T-helper 1 cell (primary cell): Measurements from ENCODE around the gene COX4I2.
"Not testable (repeated sequence)": the region's sequence is repeated elsewhere in the genome, so short reads cannot be mapped to it uniquely, and the experiment has no call there.

Experiments
- DNase-seq, 5 donors: peaks; one replicate each; pipeline ENCODE4 v3.0.0-alpha.2; 2012 to 2020

Gene COX4I2

GRCh38 chr20:31661625-31662371, 24.1 kb downstream of the COX4I2 start:
- peak; percentile 59 to 79 (median 72) for DNase-seq

GRCh38 chr20:31662372-31662854, 24.7 kb downstream of the COX4I2 start:
- DNase-seq = no peak

DNA sequence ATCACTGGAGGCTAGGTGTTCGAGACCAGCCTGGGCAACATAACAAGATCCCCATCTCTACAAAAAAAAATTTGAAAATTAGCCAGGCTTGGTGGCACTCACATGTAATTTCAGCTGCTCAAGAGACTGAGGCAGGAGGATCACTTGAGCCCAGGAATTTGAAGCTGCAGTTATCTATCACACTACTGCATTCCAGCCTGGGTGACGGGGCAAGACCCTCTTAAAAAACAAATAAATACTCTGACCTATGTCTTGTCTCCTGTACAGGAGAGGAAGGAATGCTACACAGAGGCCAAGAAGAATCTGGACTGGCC, 25.8 kb downstream of the COX4I2 start:
- DNase-seq = no peak

DNA sequence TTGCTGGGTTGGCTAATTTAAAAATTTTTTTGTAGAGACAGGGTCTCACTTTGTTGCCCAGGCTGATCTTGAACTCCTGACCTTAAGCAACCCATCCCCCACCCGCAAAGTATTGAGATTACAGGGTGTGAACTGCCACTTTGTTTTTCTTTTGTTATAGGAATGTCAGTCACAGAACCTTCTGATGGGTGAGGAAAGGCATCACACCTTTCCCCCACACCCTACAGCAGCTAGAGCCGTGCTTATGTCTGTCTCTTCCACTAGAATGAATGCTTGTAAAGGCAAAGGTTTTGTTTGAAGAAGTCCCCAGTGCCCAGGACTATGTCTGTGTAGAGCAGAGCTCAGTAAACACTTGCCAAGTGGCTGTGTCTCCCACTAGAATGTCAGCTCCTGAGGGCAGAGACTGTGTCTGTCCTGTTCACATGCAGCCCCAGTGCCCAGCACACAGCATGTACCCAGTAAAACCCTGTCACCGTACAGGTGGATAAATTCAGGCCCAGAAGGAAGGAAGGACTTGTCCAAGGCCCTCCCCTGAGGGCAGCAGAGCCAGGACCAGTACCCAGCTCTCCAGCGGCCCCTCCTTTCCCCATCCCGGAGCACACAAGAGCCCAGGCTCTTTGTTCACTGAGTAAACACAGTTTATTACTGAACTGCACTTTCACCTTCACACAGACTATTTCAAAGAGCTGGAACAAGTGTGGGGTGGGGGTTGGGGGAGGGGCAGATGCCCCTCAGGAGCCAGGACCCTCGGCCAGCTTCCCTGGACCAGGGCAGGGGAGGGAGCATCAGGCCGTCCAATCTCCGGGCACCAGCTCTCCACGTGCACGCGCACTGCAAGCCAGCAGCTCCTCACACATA, 26.4 kb downstream of the COX4I2 start:
- DNase-seq = no peak

DNA sequence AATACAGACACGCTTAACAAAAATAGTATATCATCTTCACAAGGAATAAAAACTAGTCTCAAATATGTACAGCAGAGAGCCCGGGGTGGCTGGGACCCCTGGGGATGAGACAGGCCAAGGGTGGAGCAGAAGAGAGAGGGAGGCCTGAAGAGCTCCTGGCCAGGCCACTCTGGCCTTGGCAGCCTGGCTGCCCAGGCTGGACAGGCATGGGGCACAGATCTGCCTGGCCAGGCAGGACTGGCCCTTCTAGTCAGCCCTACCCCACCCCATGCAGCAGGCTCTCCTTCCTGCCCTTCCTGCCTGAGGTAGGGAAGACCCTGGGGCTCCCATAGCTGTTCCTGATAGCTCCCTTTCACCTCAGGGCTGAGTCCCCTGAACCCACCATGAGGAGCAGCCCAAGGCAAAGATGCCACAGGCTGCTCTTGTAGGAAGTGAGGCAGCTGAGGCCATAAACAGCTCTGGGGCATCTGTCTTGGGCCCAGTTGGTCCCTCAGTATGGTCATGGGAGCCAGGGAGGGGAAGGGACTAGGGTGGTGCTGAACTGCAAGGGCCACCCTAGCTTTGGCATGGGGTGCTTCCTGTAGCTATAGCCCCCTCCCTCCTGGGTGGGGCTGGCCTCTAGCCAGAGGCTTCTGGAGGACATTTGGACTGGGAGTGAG, 27.1 kb downstream of the COX4I2 start:
- no peak for DNase-seq

GRCh38 chr20:31665753-31666152, 28.0 kb downstream of the COX4I2 start:
- DNase-seq = no peak

- DNase-seq = peak in 1 of 5 donors; percentile 57
These were observed 28.7 kb downstream of the COX4I2 start for GRCh38 chr20:31666258-31667042.

- no peak for DNase-seq
These were observed 29.9 kb downstream of the COX4I2 start for GRCh38 chr20:31667315-31668285.

- not testable (repeated sequence) for DNase-seq
These were observed 31.2 kb downstream of the COX4I2 start for GRCh38 chr20:31668944-31669343.

GRCh38 chr20:31669876-31670275, 32.2 kb downstream of the COX4I2 start:
- DNase-seq = no peak

GRCh38 chr20:31670371-31671228, 32.9 kb downstream of the COX4I2 start:
- no peak for DNase-seq

DNA sequence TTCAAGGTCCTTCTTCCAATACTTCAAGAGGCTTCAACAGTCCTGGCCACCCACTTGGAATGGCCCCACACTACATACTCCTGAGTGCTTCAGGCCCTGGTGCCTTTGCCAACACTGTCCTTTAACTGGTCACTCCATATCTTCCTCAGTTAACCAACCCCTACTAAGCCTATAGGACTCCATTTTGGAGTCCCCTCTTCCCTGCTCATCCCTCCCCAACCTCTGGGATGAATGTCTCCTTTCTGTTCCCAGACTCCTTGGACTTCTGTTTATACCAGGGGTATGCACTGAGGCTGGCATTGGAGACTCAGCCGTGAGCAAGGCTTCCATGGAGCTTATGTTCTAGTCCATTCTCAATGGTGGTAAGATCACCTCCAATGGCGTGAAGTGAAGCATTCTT, 33.6 kb downstream of the COX4I2 start:
- DNase-seq = no peak

GRCh38 chr20:31673435-31673834, 35.7 kb downstream of the COX4I2 start:
- no peak for DNase-seq

GRCh38 chr20:31673943-31674463, 36.3 kb downstream of the COX4I2 start:
- peak in 1 of 5 donors; percentile 64 for DNase-seq

DNA sequence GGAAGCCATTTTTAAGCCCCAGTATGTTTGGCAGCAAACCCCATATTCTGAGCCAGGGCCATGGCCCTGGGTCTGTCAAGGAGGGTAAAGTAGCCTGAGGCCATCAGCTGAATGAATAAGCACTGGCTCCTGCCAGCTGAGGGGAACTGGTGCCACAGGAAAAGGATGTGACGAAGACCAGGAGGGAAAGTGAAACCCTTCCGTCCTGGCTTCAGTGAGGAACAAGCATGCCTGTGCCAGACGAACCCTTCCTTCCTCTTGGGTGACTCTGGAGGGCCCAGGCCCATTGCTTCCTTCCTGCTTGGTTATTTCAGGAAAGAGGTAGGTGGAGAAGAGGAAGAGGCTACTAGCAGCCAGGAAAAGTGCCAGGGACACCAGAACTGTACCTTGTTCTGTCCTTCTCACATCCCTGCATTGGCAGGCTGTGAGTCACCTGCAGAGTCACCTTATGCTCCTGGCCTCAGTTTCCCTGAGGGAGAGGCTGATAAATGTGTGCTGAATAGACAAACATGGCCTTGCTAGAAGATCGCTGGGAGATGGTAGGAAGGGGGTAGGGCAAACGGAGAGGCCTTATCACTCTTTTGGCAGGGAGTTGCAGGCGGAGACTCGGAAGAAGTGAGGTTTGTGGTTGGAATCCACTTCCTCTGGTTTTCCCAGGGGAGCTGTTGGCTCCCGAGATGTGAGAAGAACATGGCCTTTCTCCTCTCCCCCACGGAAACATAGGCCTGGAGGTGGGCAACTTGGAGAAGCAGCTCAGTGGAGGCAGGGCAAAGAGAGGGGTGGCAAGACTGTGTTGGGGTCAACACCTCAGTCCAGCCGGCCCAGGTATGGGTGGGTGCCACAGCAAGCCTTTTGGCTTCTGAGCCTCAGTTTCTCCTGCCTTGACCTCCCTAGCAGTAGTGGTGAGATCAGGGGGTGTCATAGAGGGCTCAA, 37.4 kb downstream of the COX4I2 start:
- peak; percentile 36 to 94 (median 53) for DNase-seq

- DNase-seq = peak in 4 of 5 donors; percentile 17 to 94 (median 35)
These were observed 38.3 kb downstream of the COX4I2 start for GRCh38 chr20:31675828-31676608.

- DNase-seq = no peak
These were observed 38.9 kb downstream of the COX4I2 start for GRCh38 chr20:31676609-31676989.
